CD4-positive, CD25-positive, alpha-beta regulatory T cell (primary cell): ENCODE results near the gene CST5. TPM values are rescaled to one million over a fixed set of nuclear protein-coding genes. Genes with fewer than 3 reads are reported as not detected.

ENCODE experiments used
- ATAC-seq, 2 donors: fragments of 150-1000 bp; cut with Tn5 transposase; one replicate each; pipeline ENCODE4 v1.10.0; 2021; ENCODE audit warnings: low read depth in 2 of 2, moderate number of reproducible peaks in 2 of 2, moderate library complexity in 1 of 2
- DNase-seq, 3 donors: peaks; one replicate each; pipeline versions ENCODE4 v3.0.0 to v3.0.0-alpha.2; 2012 to 2022; ENCODE audit warnings: mixed read lengths in 1 of 3
- H3K27ac ChIP-seq: one replicate; pipeline ENCODE4 v1.7.0; 2013; ENCODE audit warnings: mild to moderate bottlenecking, low read length; ENCODE audit not compliant: insufficient read depth, poor library complexity, severe bottlenecking
- H3K27me3 ChIP-seq: one replicate; pipeline ENCODE4 v1.7.0; 2013; ENCODE audit warnings: low read length; ENCODE audit not compliant: control insufficient read depth, insufficient read depth
- H3K36me3 ChIP-seq: one replicate; pipeline ENCODE4 v1.7.0; 2013; ENCODE audit warnings: mild to moderate bottlenecking, low read length, moderate library complexity; ENCODE audit not compliant: control insufficient read depth, insufficient read depth
- H3K4me1 ChIP-seq: 2 replicates; pipeline ENCODE4 v1.7.0; 2013; ENCODE audit warnings: mild to moderate bottlenecking, low read length; ENCODE audit not compliant: insufficient read depth, control insufficient read depth, poor library complexity, severe bottlenecking
- H3K4me3 ChIP-seq: one replicate; pipeline ENCODE4 v1.7.0; 2013; ENCODE audit warnings: low read depth, mild to moderate bottlenecking, low read length, moderate library complexity
- H3K9me3 ChIP-seq, 2 experiments: 1 replicate in 1 of 2; 2 replicates in 1 of 2; pipeline ENCODE4 v1.7.0; 2013; ENCODE audit warnings: low read length in 2 of 2, mild to moderate bottlenecking in 1 of 2, moderate library complexity in 1 of 2; ENCODE audit not compliant: control insufficient read depth in 2 of 2
- H3K27ac Mint-ChIP-seq, 3 donors: one replicate each; pipeline ENCODE4 v1.8.0; 2020 to 2022; ENCODE audit warnings: mild to moderate bottlenecking in 3 of 3, mixed read lengths in 3 of 3, moderate library complexity in 2 of 3
- H3K27me3 Mint-ChIP-seq: one replicate; pipeline ENCODE4 v1.8.0; 2022; ENCODE audit warnings: mild to moderate bottlenecking, mixed read lengths
- H3K36me3 Mint-ChIP-seq: one replicate; pipeline ENCODE4 v1.8.0; 2020; ENCODE audit warnings: mixed read lengths
- H3K4me1 Mint-ChIP-seq, 4 donors: one replicate each; pipeline ENCODE4 v1.8.0; 2020 to 2022; ENCODE audit warnings: mixed read lengths in 4 of 4, mild to moderate bottlenecking in 1 of 4
- H3K4me3 Mint-ChIP-seq, 4 donors: one replicate each; pipeline ENCODE4 v1.8.0; 2020 to 2022; ENCODE audit warnings: mild to moderate bottlenecking in 4 of 4, mixed read lengths in 4 of 4, moderate library complexity in 3 of 4
- H3K9me3 Mint-ChIP-seq, 7 donors: one replicate each; pipeline ENCODE4 v1.8.0; 2020 to 2022; ENCODE audit warnings: mixed read lengths in 7 of 7, mild to moderate bottlenecking in 3 of 7, moderate library complexity in 2 of 7
- polyA plus RNA-seq, 4 donors: library from polyadenylated mRNA; unstranded; fragments of 300-500 nt; fragmentation: Illumina TruSeq; gene quantifications; one replicate each; pipeline ENCODE4 v1.2.3, GENCODE V29; 2021
- total RNA-seq: library from RNA; stranded (reverse); gene quantifications from one replicate; pipeline ENCODE4 v1.2.3, GENCODE V29; 2022

CST5 gene
- total and polyA plus RNA-seq, 5 donors from 2014 or later = not detected

DNA sequence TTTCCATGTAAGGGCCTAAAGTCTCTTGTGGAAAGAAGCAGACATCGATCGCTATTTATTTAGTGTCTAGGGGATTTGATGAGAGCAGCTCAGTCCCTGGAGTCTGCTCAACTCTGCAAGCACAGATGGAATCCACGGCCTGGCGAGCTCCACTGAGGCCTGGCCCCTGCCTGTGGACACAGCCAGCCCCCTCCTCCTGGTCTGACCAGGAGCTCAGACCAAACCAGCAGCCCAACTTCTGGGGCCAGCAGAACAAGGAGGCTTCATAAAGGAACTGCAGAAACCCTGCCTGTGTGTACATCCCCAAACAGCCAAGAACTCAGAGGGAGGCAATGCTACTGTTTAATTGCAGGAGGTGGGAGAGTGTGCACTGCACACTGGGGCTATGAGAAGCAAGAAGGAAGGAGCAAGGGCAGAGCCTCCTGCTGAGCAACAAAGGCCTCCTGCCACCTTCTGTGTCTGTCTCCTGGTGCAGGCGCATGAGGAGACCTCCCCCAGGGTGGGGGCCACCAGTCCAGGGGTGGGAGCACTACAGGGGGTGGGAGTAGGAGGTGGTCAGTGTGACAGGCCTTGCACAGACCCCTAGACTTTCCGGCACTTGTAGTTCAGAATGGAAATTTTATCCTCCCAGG, 3.8 kb downstream of the CST5 start:
- no peaks in the 10 kb centered on the region for H3K27me3 Mint-ChIP-seq
- Histone ChIP-seq H3K27me3 (peaks cover 5% of the 10 kb centered on the region), H3K4me1 (no peaks in the 10 kb centered on the region), H3K27ac (no peak overlapping the region), H3K36me3 (no peaks in the 10 kb centered on the region), H3K9me3 (no peaks in the 10 kb centered on the region), H3K4me3 (no peak overlapping the region)
- peaks cover 0 to 18% (median 0%) of the 10 kb centered on the region in 4 donors for H3K4me1 Mint-ChIP-seq
- DNase-seq (no peak), ATAC-seq (no peak)
- H3K9me3 Mint-ChIP-seq = no peaks in the 10 kb centered on the region
- no peaks in the 10 kb centered on the region for H3K36me3 Mint-ChIP-seq
- no peak overlapping the region for H3K4me3 Mint-ChIP-seq
- no peak overlapping the region for H3K27ac Mint-ChIP-seq

DNA sequence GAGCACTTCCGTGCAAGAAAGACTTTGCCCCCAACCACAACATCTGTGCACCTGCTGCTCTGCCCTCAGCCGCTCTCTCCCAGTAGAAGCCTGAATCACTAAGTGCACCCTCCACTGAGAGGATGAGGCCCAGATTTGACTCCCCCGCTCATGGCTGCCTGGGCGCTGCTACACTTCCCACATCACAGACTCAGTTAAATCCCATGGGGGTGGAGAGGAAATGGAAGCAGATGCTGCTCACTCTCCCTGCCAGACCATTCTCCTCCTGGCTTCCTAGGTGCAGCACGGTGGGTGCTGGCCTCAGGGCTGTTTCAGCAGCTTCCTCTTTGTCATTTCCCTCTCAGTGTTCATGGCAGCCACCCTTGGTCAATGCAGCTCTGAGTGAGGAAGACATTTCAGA, 4.8 kb downstream of the CST5 start:
- no peak overlapping the region for H3K4me3 Mint-ChIP-seq

DNA sequence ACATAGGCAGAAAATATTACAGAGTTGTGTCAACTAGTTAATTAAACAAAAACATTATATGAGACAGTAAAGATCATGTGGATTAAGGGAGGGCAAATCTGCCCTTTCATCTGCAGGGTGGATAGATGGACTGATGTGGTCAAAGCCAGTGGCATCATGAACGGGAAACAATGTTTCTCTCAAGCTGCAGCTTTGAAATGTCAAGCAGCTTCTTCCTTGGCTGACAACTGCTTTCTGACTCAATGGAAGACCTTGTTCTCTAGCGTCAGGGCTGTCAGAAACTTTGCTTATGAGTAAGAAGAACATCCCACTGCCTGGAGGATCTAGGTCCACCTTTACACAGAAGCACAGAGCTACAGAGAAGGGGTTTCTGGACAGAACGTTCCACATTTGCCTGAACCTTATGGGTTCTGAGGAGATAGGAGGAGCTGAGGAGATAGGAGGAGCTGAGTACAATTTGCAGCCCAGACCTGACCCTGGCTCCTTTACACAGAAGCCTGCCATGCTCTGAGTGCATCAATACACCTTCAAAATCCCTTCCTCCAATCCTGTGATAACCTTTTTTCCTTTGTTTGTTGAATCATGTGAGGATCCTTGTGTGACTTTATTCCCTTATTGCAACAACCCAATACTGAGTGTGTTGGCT, 6.1 kb downstream of the CST5 start:
- H3K4me1 ChIP-seq = no peaks in the 10 kb centered on the region
- Mint-ChIP-seq H3K9me3 (no peaks in the 10 kb centered on the region), H3K27me3 (no peaks in the 10 kb centered on the region), H3K27ac (peak overlapping the region in 1 of 3 donors; percentile 9), H3K4me3 (peak overlapping the region in 1 of 4 donors; percentile 17), H3K4me1 (peaks cover 0 to 18% (median 0%) of the 10 kb centered on the region in 4 donors), H3K36me3 (no peaks in the 10 kb centered on the region)
- peaks cover 5% of the 10 kb centered on the region for H3K27me3 ChIP-seq
- DNase-seq = no peak
- H3K9me3 ChIP-seq = no peaks in the 10 kb centered on the region
- H3K4me3 ChIP-seq = no peak overlapping the region
- no peak overlapping the region for H3K27ac ChIP-seq
- no peak for ATAC-seq
- no peaks in the 10 kb centered on the region for H3K36me3 ChIP-seq

More for the DNA sequence above, 4.8 kb downstream of the CST5 start:
- Histone ChIP-seq H3K27ac (no peak overlapping the region), H3K4me1 (no peaks in the 10 kb centered on the region), H3K4me3 (no peak overlapping the region), H3K27me3 (peaks cover 5% of the 10 kb centered on the region), H3K36me3 (no peaks in the 10 kb centered on the region), H3K9me3 (no peaks in the 10 kb centered on the region)
- Mint-ChIP-seq H3K9me3 (no peaks in the 10 kb centered on the region), H3K27me3 (no peaks in the 10 kb centered on the region), H3K27ac (no peak overlapping the region), H3K36me3 (no peaks in the 10 kb centered on the region), H3K4me1 (peaks cover 0 to 18% (median 0%) of the 10 kb centered on the region in 4 donors)
- ATAC-seq (no peak), DNase-seq (no peak)

DNA sequence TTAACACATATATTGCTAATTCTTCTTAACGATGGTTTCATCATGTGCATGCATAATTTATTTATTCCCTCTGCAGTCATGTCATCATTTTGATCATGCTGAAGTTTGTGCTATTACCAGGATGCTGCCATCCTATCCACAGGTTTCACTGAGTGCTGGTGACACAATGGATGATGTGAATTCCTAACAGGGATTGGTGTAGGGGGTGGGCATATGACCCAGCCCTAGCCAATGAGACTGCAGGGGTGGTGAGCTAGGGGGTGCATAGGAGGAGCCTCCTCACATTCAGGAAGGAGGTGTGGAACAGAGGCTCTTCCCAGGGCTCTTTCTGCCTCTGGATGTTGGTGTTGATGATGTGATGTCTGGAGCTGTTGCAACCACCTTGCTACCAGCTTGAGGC, 7.5 kb downstream of the CST5 start:
- Mint-ChIP-seq H3K4me1 (peaks cover 0 to 18% (median 0%) of the 10 kb centered on the region in 4 donors), H3K36me3 (no peaks in the 10 kb centered on the region), H3K27ac (no peak overlapping the region), H3K27me3 (peaks cover 4% of the 10 kb centered on the region), H3K9me3 (no peaks in the 10 kb centered on the region), H3K4me3 (no peak overlapping the region)
- H3K36me3 ChIP-seq = no peaks in the 10 kb centered on the region
- DNase-seq (no peak), ATAC-seq (no peak)
- no peak overlapping the region for H3K27ac ChIP-seq
- H3K4me1 ChIP-seq = no peaks in the 10 kb centered on the region
- peaks cover 6% of the 10 kb centered on the region for H3K27me3 ChIP-seq
- H3K4me3 ChIP-seq = no peak overlapping the region
- no peaks in the 10 kb centered on the region for H3K9me3 ChIP-seq

DNA sequence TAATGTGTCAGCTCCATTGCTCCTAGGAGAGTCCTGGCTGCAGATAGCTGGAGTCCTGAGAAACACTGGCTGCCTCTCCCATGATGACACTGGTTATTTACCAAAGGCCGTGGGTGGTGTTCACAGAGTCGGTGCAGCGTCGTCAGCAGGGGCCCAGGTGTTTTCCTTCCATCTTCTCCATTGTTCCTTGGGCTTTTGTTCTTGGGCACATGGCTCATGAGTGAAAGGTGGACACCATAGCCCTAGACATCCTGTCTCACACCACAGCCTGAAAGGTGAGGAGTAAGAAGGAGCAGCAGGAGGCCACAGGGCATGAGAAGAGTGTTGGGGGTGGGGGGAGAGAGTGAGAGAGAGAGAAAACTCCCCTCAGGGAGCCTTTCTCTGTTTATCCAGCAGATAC, 9.1 kb downstream of the CST5 start:
- Mint-ChIP-seq H3K27ac (no peak overlapping the region), H3K4me1 (peaks cover 0 to 18% (median 0%) of the 10 kb centered on the region in 4 donors), H3K27me3 (peaks cover 9% of the 10 kb centered on the region), H3K9me3 (no peaks in the 10 kb centered on the region), H3K4me3 (no peak overlapping the region), H3K36me3 (no peaks in the 10 kb centered on the region)
- H3K9me3 ChIP-seq = no peaks in the 10 kb centered on the region
- no peak overlapping the region for H3K4me3 ChIP-seq
- no peaks in the 10 kb centered on the region for H3K4me1 ChIP-seq
- H3K27me3 ChIP-seq = peaks cover 6% of the 10 kb centered on the region
- H3K36me3 ChIP-seq = no peaks in the 10 kb centered on the region
- no peak overlapping the region for H3K27ac ChIP-seq
- ATAC-seq (no peak), DNase-seq (no peak)

DNA sequence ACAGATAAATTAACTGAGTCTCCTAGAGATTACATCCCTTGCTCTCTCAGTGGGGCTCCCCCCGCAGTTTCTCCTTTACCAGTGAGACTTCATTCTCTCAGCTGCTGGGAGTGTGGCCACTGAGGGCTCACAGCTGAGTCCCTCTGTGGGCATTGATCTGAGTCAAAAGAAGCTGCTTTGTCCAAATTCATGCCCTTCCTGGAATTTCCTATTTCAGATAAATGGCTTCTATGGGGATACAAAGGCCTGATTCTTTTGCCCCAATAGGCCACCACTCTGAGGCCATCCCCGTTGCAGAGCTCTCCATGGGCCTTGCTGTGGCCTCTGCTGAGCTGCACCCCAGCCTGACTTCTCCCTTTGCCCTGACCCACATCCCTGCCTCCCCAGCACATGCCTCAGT, 10.0 kb downstream of the CST5 start:
- peaks cover 6% of the 10 kb centered on the region for H3K27me3 ChIP-seq
- Mint-ChIP-seq H3K36me3 (no peaks in the 10 kb centered on the region), H3K9me3 (no peaks in the 10 kb centered on the region), H3K27ac (no peak overlapping the region), H3K4me3 (no peak overlapping the region), H3K4me1 (peaks cover 0 to 15% (median 0%) of the 10 kb centered on the region in 4 donors), H3K27me3 (peaks cover 9% of the 10 kb centered on the region)
- ATAC-seq (no peak), DNase-seq (no peak)
- no peaks in the 10 kb centered on the region for H3K36me3 ChIP-seq
- H3K27ac ChIP-seq = no peak overlapping the region
- H3K4me3 ChIP-seq = no peak overlapping the region
- H3K9me3 ChIP-seq = no peaks in the 10 kb centered on the region
- no peaks in the 10 kb centered on the region for H3K4me1 ChIP-seq

DNA sequence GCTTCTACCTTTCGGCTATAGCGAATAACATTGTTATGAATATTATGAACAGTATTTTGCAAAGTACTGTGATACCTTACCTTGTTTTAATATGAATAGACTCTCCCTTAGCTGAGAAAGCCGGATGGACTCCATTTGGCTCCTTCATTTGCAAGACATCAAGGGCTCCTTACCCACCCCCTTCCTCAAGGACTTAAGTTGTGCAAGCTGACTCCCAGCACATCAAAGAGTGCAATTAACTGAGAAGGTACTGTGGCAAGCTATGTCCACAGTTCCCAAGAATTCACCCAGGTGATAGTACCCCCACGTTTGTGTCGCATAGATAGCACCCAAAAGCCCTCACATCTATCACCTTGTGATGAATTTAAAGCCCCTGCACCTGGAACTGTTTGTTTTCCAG, 11.2 kb downstream of the CST5 start:
- H3K27me3 ChIP-seq = peaks cover 6% of the 10 kb centered on the region
- no peaks in the 10 kb centered on the region for H3K4me1 ChIP-seq
- no peaks in the 10 kb centered on the region for H3K9me3 ChIP-seq
- H3K4me3 ChIP-seq = no peak overlapping the region
- Mint-ChIP-seq H3K27ac (no peak overlapping the region), H3K4me3 (no peak overlapping the region), H3K4me1 (peaks cover 0 to 5% (median 0%) of the 10 kb centered on the region in 4 donors), H3K36me3 (no peaks in the 10 kb centered on the region), H3K27me3 (peaks cover 9% of the 10 kb centered on the region), H3K9me3 (no peaks in the 10 kb centered on the region)
- DNase-seq = no peak
- no peaks in the 10 kb centered on the region for H3K36me3 ChIP-seq
- no peak for ATAC-seq
- H3K27ac ChIP-seq = no peak overlapping the region
